SH-SY5Y (cell line): ENCODE measurements around the gene KLHL42.

Experiments
- GATA2 ChIP-seq: IDR thresholded peaks from 2 replicates; pipeline ENCODE4 v1.6.1; 2011; ENCODE audit warnings: mild to moderate bottlenecking, low read depth, low read length
- GATA3 ChIP-seq: IDR thresholded peaks from 2 replicates; pipeline ENCODE4 v1.6.1; 2011; ENCODE audit warnings: low read depth, mild to moderate bottlenecking, low read length, moderate library complexity

- TF ChIP-seq GATA2 (no peak), GATA3 (no peak)
Observed at GRCh38 chr12:27843714-27844245, 63.7 kb downstream of the KLHL42 start.
